Fibroblast of villous mesenchyme (primary cell): ENCODE measurements around the gene ACADM. TPM values are rescaled to one million over a fixed set of nuclear protein-coding genes. Genes with fewer than 3 reads are reported as not detected.
"Not testable (repeated sequence)": the region's sequence is repeated elsewhere in the genome, so short reads cannot be mapped to it uniquely, and the experiment has no call there.

Experiments used
- DNase-seq: peaks from one replicate; pipeline ENCODE4 v3.0.0-alpha.2; 2010; ENCODE audit warnings: low read depth
- H3K4me3 ChIP-seq: 2 replicates; pipeline ENCODE4 v1.5.1; 2011; ENCODE audit warnings: low read depth, mild to moderate bottlenecking, low read length
- CTCF ChIP-seq: IDR thresholded peaks from 2 replicates; pipeline ENCODE4 v1.5.1; 2012; ENCODE audit warnings: low read depth, mild to moderate bottlenecking, low read length; ENCODE audit not compliant: insufficient read depth
- total RNA-seq: library from RNA; depleted of rRNA; stranded (reverse); fragments of >200 nt; gene quantifications from 2 replicates; pipeline ENCODE4 v1.2.3, GENCODE V29; 2012

ACADM gene
- total RNA-seq, 1 donor: 31.5 TPM

- DNase-seq: no peak
- TF ChIP-seq CTCF: no peak
- no peak overlapping the region for H3K4me3 ChIP-seq
Measured at GRCh38 chr1:75795703-75796193, 71.2 kb downstream of the ACADM start.

GRCh38 chr1:75796376-75797272 is 72.1 kb downstream of the ACADM start, which contains the start of gene MSH4:
MSH4 (plus strand) TSS chr1:75796882; CDS start chr1:75796986, 104 bp downstream.
- no peak for TF ChIP-seq CTCF
- H3K4me3 ChIP-seq: no peak within 1 kb of the TSS
- DNase-seq: no peak

- TF ChIP-seq CTCF: no peak
- DNase-seq: no peak
- H3K4me3 ChIP-seq: no peak overlapping the region
Measured at GRCh38 chr1:75797273-75797588, 72.7 kb downstream of the ACADM start.

GRCh38 chr1:75797606-75798216 is 73.2 kb downstream of the ACADM start:
- DNase-seq: no peak

GRCh38 chr1:75801480-75801879 is 77.0 kb downstream of the ACADM start:
- H3K4me3 ChIP-seq, DNase-seq: not testable (repeated sequence)

More at GRCh38 chr1:75797606-75798216, 73.2 kb downstream of the ACADM start:
- H3K4me3 ChIP-seq: no peak overlapping the region
- TF ChIP-seq CTCF: no peak

GRCh38 chr1:75808921-75809320 is 84.4 kb downstream of the ACADM start:
- H3K4me3 ChIP-seq: no peak overlapping the region
- no peak for TF ChIP-seq CTCF
- no peak for DNase-seq

- not testable (repeated sequence) for H3K4me3 ChIP-seq, DNase-seq
Measured at GRCh38 chr1:75810113-75810512, 85.6 kb downstream of the ACADM start.
